H9 (cell line): ENCODE measurements around the gene SEC22C. TPM values are rescaled to one million over a fixed set of nuclear protein-coding genes. Genes with fewer than 3 reads are reported as not detected.

ENCODE experiments used
- DNase-seq: peaks from one replicate; pipeline ENCODE4 v3.0.0-alpha.2; 2017
- H2AFZ ChIP-seq: one replicate; pipeline ENCODE4 v1.6.1; 2013; ENCODE audit warnings: mild to moderate bottlenecking, low read length, control low read depth, moderate library complexity
- H2AK5ac ChIP-seq: 2 replicates; pipeline ENCODE4 v1.6.1; 2013; ENCODE audit warnings: low read length, control low read depth, mixed read lengths; ENCODE audit not compliant: insufficient read length
- H2BK120ac ChIP-seq: one replicate; pipeline ENCODE4 v1.6.1; 2013; ENCODE audit warnings: low read depth, mild to moderate bottlenecking, low read length, control low read depth, inconsistent platforms; ENCODE audit not compliant: poor library complexity, severe bottlenecking
- H2BK12ac ChIP-seq: 2 replicates; pipeline ENCODE4 v1.6.1; 2013; ENCODE audit warnings: low read length, control low read depth, mixed read lengths, low read depth; ENCODE audit not compliant: insufficient read length
- H2BK15ac ChIP-seq: 2 replicates; pipeline ENCODE4 v1.6.1; 2013; ENCODE audit warnings: low read depth, low read length, control low read depth
- H2BK20ac ChIP-seq: one replicate; pipeline ENCODE4 v1.6.1; 2013; ENCODE audit warnings: low read depth, mild to moderate bottlenecking, low read length, control low read depth, inconsistent platforms; ENCODE audit not compliant: poor library complexity, severe bottlenecking
- H2BK5ac ChIP-seq: 2 replicates; pipeline ENCODE4 v1.6.1; 2013; ENCODE audit warnings: low read length, control low read depth, mixed read lengths; ENCODE audit not compliant: insufficient read length
- H3K14ac ChIP-seq: 2 replicates; pipeline ENCODE4 v1.6.1; 2013; ENCODE audit warnings: low read length, control low read depth; ENCODE audit not compliant: insufficient read depth
- H3K18ac ChIP-seq: 2 replicates; pipeline ENCODE4 v1.6.1; 2013; ENCODE audit warnings: low read depth, mild to moderate bottlenecking, mixed read lengths, low read length, control low read depth; ENCODE audit not compliant: insufficient read length
- H3K23ac ChIP-seq: 2 replicates; pipeline ENCODE4 v1.6.1; 2013; ENCODE audit warnings: low read length, control low read depth, mixed read lengths, low read depth; ENCODE audit not compliant: insufficient read length
- H3K23me2 ChIP-seq: 2 replicates; pipeline ENCODE4 v1.6.1; 2013; ENCODE audit warnings: low read depth, mild to moderate bottlenecking, mixed read lengths, low read length, control low read depth; ENCODE audit not compliant: insufficient read length, poor library complexity, severe bottlenecking
- H3K27ac ChIP-seq: 2 replicates; pipeline ENCODE4 v1.5.1; 2013; ENCODE audit warnings: low read length, control low read depth, mixed read lengths, low read depth; ENCODE audit not compliant: insufficient read length
- H3K27me3 ChIP-seq: 2 replicates; pipeline ENCODE4 v1.6.1; 2013; ENCODE audit warnings: low read length, control low read depth, inconsistent platforms; ENCODE audit not compliant: insufficient read depth
- H3K4ac ChIP-seq: 2 replicates; pipeline ENCODE4 v1.6.1; 2013; ENCODE audit warnings: low read depth, mild to moderate bottlenecking, control low read depth, inconsistent platforms, low read length, moderate library complexity
- H3K4me1 ChIP-seq: 2 replicates; pipeline ENCODE4 v1.6.1; 2013; ENCODE audit warnings: low read length, control low read depth, inconsistent platforms; ENCODE audit not compliant: insufficient read depth
- H3K4me2 ChIP-seq: 2 replicates; pipeline ENCODE4 v1.6.1; 2013; ENCODE audit warnings: low read length, control low read depth, mixed read lengths; ENCODE audit not compliant: insufficient read length, insufficient read depth
- H3K56ac ChIP-seq: 2 replicates; pipeline ENCODE4 v1.6.1; 2013; ENCODE audit warnings: low read depth, mild to moderate bottlenecking, mixed read lengths, low read length, control low read depth; ENCODE audit not compliant: insufficient read length
- H3K79me1 ChIP-seq: 2 replicates; pipeline ENCODE4 v1.6.1; 2013; ENCODE audit warnings: low read depth, mild to moderate bottlenecking, moderate library complexity, low read length, control low read depth, inconsistent platforms; ENCODE audit not compliant: insufficient read depth, poor library complexity, severe bottlenecking
- H3K79me2 ChIP-seq: 2 replicates; pipeline ENCODE4 v1.6.1; 2013; ENCODE audit warnings: low read length, control low read depth, inconsistent platforms; ENCODE audit not compliant: insufficient read depth
- H3K9ac ChIP-seq: 2 replicates; pipeline ENCODE4 v1.6.1; 2013; ENCODE audit warnings: low read length, control low read depth, mixed read lengths; ENCODE audit not compliant: insufficient read length; ENCODE audit errors: extremely low read depth
- H3K9me3 ChIP-seq: one replicate; pipeline ENCODE4 v1.6.1; 2013; ENCODE audit warnings: low read depth, low read length, inconsistent platforms; ENCODE audit not compliant: control insufficient read depth
- H3T11ph ChIP-seq: one replicate; pipeline ENCODE4 v1.6.1; 2013; ENCODE audit warnings: mild to moderate bottlenecking, low read length, control low read depth, inconsistent platforms
- H4K20me1 ChIP-seq: one replicate; pipeline ENCODE4 v1.6.1; 2013; ENCODE audit not compliant: control insufficient read depth, insufficient read length, insufficient read depth
- H4K5ac ChIP-seq: 2 replicates; pipeline ENCODE4 v1.6.1; 2013; ENCODE audit warnings: low read depth, mild to moderate bottlenecking, mixed read lengths, low read length, control low read depth; ENCODE audit not compliant: insufficient read length
- H4K8ac ChIP-seq: replicated peaks from 2 replicates; pipeline ENCODE4 v1.6.1; 2013; ENCODE audit warnings: low read length, control low read depth, mixed read lengths, low read depth; ENCODE audit not compliant: insufficient read length
- H4K91ac ChIP-seq: 2 replicates; pipeline ENCODE4 v1.6.1; 2013; ENCODE audit warnings: low read depth, mild to moderate bottlenecking, moderate library complexity, mixed read lengths, low read length, control low read depth; ENCODE audit not compliant: insufficient read length
- H3K27ac Mint-ChIP-seq, 3 experiments: 2 replicates in 2 of 3; 3 replicates in 1 of 3; pipeline ENCODE4 v1.8.0; 2020 to 2021; ENCODE audit warnings: mixed read lengths in 3 of 3, mild to moderate bottlenecking in 1 of 3, moderate library complexity in 1 of 3
- H3K27me3 Mint-ChIP-seq: 2 replicates; pipeline ENCODE4 v1.8.0; 2021; ENCODE audit warnings: low read depth, mild to moderate bottlenecking, moderate library complexity, mixed read lengths
- H3K36me3 Mint-ChIP-seq, 3 experiments: 2 replicates in 2 of 3; 3 replicates in 1 of 3; pipeline ENCODE4 v1.8.0; 2020 to 2021; ENCODE audit warnings: low read depth in 3 of 3, mixed read lengths in 3 of 3; ENCODE audit not compliant: insufficient read depth in 1 of 3
- H3K4me1 Mint-ChIP-seq, 2 experiments: 2 replicates each; pipeline ENCODE4 v1.8.0; 2020; ENCODE audit warnings: mixed read lengths in 2 of 2
- H3K4me3 Mint-ChIP-seq, 2 experiments: 2 replicates in 1 of 2; 3 replicates in 1 of 2; pipeline ENCODE4 v1.8.0; 2020 to 2021; ENCODE audit warnings: mild to moderate bottlenecking in 2 of 2, mixed read lengths in 2 of 2, moderate library complexity in 1 of 2
- H3K9me3 Mint-ChIP-seq, 2 experiments: 2 replicates in 1 of 2; 3 replicates in 1 of 2; pipeline ENCODE4 v1.8.0; 2020; ENCODE audit warnings: mild to moderate bottlenecking in 2 of 2, mixed read lengths in 2 of 2, moderate library complexity in 1 of 2
- WGBS: extraction: QIAGEN DNeasy Blood & Tissue Kit; methylation state at CpG from one replicate; pipeline ENCODE4 v1.1.7; 2013; ENCODE audit warnings: missing lambda C conversion rate, low lambda C conversion rate, mixed read lengths; ENCODE audit not compliant: insufficient read length; ENCODE audit errors: extremely low coverage; 5-methylcytosine and 5-hydroxymethylcytosine counted together
- total RNA-seq: library from RNA; stranded (reverse); gene quantifications from 2 replicates; pipeline ENCODE4 v1.2.1, GENCODE V29; 2021
- TF ChIP-seq, protein P1 (sequence below): fragments of 200-600 bp; sonication (generic); conservative IDR thresholded peaks from 3 replicates; pipeline ENCODE4 v1.8.0; 2021; ENCODE audit warnings: antibody characterized with exemption, mild to moderate bottlenecking

Gene SEC22C
- total RNA-seq, 1 experiment from 2014 or later, result 28.2 TPM

- Histone ChIP-seq H3K18ac (no peak overlapping the region), H2BK15ac (no peak overlapping the region), H3K79me1 (no peaks in the 10 kb centered on the region), H3K56ac (no peak overlapping the region), H3K9me3 (no peaks in the 10 kb centered on the region), H2BK5ac (no peak overlapping the region), H3K27me3 (no peaks in the 10 kb centered on the region), H3K4me1 (no peaks in the 10 kb centered on the region), H3K79me2 (no peaks in the 10 kb centered on the region), H3T11ph (no peak overlapping the region), H3K23me2 (no peaks in the 10 kb centered on the region), H4K20me1 (no peaks in the 10 kb centered on the region), H3K9ac (no peak overlapping the region), H4K91ac (no peak overlapping the region), H2AK5ac (no peak overlapping the region), H3K14ac (no peak overlapping the region), H4K5ac (no peak overlapping the region), H2BK120ac (no peak overlapping the region), H2BK20ac (no peak overlapping the region), H3K4me2 (no peak overlapping the region), H2BK12ac (no peak overlapping the region), H3K23ac (no peak overlapping the region), H3K4ac (no peak overlapping the region), H4K8ac (no peak overlapping the region), H3K27ac (no peak overlapping the region), H2AFZ (no peak overlapping the region)
- no CpG with 5 or more reads among the region's 3 CpGs for WGBS
- Mint-ChIP-seq H3K9me3 (no peaks in the 10 kb centered on the region), H3K36me3 (no peaks in the 10 kb centered on the region), H3K27ac (no peak overlapping the region), H3K27me3 (peaks cover 2% of the 10 kb centered on the region), H3K4me1 (peaks cover 10 to 11% of the 10 kb centered on the region in 2 experiments), H3K4me3 (no peak overlapping the region)
- DNase-seq, result no peak
- TF ChIP-seq, protein P1, sequence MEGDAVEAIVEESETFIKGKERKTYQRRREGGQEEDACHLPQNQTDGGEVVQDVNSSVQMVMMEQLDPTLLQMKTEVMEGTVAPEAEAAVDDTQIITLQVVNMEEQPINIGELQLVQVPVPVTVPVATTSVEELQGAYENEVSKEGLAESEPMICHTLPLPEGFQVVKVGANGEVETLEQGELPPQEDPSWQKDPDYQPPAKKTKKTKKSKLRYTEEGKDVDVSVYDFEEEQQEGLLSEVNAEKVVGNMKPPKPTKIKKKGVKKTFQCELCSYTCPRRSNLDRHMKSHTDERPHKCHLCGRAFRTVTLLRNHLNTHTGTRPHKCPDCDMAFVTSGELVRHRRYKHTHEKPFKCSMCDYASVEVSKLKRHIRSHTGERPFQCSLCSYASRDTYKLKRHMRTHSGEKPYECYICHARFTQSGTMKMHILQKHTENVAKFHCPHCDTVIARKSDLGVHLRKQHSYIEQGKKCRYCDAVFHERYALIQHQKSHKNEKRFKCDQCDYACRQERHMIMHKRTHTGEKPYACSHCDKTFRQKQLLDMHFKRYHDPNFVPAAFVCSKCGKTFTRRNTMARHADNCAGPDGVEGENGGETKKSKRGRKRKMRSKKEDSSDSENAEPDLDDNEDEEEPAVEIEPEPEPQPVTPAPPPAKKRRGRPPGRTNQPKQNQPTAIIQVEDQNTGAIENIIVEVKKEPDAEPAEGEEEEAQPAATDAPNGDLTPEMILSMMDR, result no peak
Measured at GRCh38 chr3:42541079-42541478, 40.7 kb downstream of the SEC22C start.
